A673 (cell line): Measurements from ENCODE around the gene AIP.

Experiments
- CTCF ChIP-seq: fragments of 300-800, 200-600 bp; sonication (generic); conservative IDR thresholded peaks from 2 replicates; pipeline ENCODE4 v1.5.1; 2017; ENCODE audit warnings: low read depth, mild to moderate bottlenecking, antibody characterized with exemption, low read length, moderate library complexity, mixed read lengths
- EZH2 ChIP-seq: fragments of 200-600 bp; sonication (generic); IDR thresholded peaks from 2 replicates; pipeline ENCODE4 v1.6.1; 2017; ENCODE audit warnings: borderline replicate concordance, low read depth, mild to moderate bottlenecking, mixed read lengths, antibody characterized with exemption, low read length; ENCODE audit not compliant: poor library complexity, severe bottlenecking

GRCh38 chr11:67465189-67465510 is 17.7 kb upstream of the AIP start:
- TF ChIP-seq CTCF: no peak
- no peak for TF ChIP-seq EZH2
